D721Med (cell line): ENCODE data around the gene MC2R.
"Not testable (repeated sequence)": the region's sequence is repeated elsewhere in the genome, so short reads cannot be mapped to it uniquely, and the experiment has no call there.

Experiments
- DNase-seq: peaks from one replicate; pipeline ENCODE4 v3.0.0; 2011; ENCODE audit warnings: low spot score; ENCODE audit not compliant: insufficient read length
- FAIRE-seq: peaks from 2 replicates; lab custom pipeline; 2011; peaks lifted over from hg19 to GRCh38; lab: Jason Lieb, UNC
- TF ChIP-seq, protein P1 (sequence below): IDR thresholded peaks from 2 replicates; pipeline ENCODE4 v1.5.1; 2012; ENCODE audit warnings: mild to moderate bottlenecking, control low read depth; ENCODE audit not compliant: insufficient read depth; ENCODE audit errors: missing control alignments

Gene MC2R

DNA sequence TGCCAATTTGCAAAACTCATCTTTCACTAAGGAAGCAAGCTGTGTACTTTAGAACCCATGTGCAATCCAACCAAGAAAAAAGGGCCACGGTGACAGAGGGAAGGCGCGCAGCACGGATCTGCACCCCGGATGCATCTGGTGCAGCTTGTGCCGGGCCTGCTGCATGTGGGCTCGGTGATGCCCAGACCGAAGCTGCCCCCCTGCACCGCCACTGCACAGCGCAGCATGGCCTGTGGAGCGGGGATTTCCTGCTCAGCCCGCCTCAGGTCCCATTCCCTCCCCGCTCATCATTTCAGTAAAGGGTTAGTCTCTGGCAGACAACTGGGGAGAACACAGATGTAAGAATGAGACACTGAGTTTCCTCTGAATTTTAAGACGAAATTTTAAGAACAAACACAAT is 43.0 kb downstream of the MC2R start:
- FAIRE-seq (no peak), DNase-seq (no peak)
- TF ChIP-seq, protein P1, sequence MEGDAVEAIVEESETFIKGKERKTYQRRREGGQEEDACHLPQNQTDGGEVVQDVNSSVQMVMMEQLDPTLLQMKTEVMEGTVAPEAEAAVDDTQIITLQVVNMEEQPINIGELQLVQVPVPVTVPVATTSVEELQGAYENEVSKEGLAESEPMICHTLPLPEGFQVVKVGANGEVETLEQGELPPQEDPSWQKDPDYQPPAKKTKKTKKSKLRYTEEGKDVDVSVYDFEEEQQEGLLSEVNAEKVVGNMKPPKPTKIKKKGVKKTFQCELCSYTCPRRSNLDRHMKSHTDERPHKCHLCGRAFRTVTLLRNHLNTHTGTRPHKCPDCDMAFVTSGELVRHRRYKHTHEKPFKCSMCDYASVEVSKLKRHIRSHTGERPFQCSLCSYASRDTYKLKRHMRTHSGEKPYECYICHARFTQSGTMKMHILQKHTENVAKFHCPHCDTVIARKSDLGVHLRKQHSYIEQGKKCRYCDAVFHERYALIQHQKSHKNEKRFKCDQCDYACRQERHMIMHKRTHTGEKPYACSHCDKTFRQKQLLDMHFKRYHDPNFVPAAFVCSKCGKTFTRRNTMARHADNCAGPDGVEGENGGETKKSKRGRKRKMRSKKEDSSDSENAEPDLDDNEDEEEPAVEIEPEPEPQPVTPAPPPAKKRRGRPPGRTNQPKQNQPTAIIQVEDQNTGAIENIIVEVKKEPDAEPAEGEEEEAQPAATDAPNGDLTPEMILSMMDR: no peak

GRCh38 chr18:13871701-13872100 is 43.6 kb downstream of the MC2R start:
- no peak for FAIRE-seq
- TF ChIP-seq, protein P1: no peak
- no peak for DNase-seq

GRCh38 chr18:13868501-13869271 is 46.6 kb downstream of the MC2R start:
- FAIRE-seq (no peak), DNase-seq (no peak)
- TF ChIP-seq, protein P1: no peak

GRCh38 chr18:13862898-13863297 is 52.4 kb downstream of the MC2R start:
- not testable (repeated sequence) for FAIRE-seq, DNase-seq

GRCh38 chr18:13849791-13850190 is 65.5 kb downstream of the MC2R start:
- DNase-seq (no peak), FAIRE-seq (no peak)
- TF ChIP-seq, protein P1: no peak

GRCh38 chr18:13836559-13836958 is 78.8 kb downstream of the MC2R start:
- no peak for FAIRE-seq
- TF ChIP-seq, protein P1: no peak
- DNase-seq: no peak

DNA sequence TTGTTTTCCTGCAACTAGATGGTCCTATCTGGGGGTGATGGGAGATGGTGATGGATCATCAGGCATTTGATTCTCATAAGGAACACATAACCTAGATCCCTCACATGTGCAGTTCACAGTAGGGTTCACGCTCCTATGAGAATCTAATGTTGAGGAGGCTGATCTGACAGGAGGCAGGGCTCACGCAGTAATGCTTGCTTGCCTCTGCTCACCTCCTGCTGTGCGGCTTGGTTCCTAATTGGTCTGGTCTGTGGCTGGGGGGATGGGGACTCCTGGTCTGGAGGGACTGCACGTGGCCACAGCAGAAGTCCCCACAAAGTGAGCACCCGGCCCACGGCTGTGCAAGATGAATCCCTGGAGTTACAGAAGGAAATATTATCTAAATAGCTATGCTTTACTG is 80.1 kb downstream of the MC2R start:
- FAIRE-seq: no peak
- no peak for DNase-seq
- TF ChIP-seq, protein P1: no peak
